Activated CD4-positive, alpha-beta T cell treated with anti-CD3 and anti-CD28 coated beads for 48 hours (primary cell): Measurements from ENCODE around the gene BBLN.
A peak's percentile ranks its signal among the peaks of the same experiment; 100 is the strongest.

Source experiments
- DNase-seq: peaks from one replicate; pipeline ENCODE4 v3.0.0-alpha.2; 2020

The BBLN gene

GRCh38 chr9:128192601-128193371, 32.7 kb downstream of the BBLN start:
- peak; percentile 69 for DNase-seq

- DNase-seq, result no peak
Observed at GRCh38 chr9:128193469-128194096, 33.5 kb downstream of the BBLN start.

- no peak for DNase-seq
Observed at GRCh38 chr9:128201441-128202369, 41.6 kb downstream of the BBLN start.

GRCh38 chr9:128202648-128203023, 42.6 kb downstream of the BBLN start:
- DNase-seq, result no peak

GRCh38 chr9:128203024-128203706, 43.1 kb downstream of the BBLN start, which contains the start of gene DNM1:
Gene DNM1, plus strand, starts transcription at chr9:128203379. Its CDS starts 92 bp downstream, at chr9:128203471.
- peak; percentile 74 for DNase-seq

GRCh38 chr9:128203707-128204551, 43.9 kb downstream of the BBLN start:
- DNase-seq, result no peak

GRCh38 chr9:128204858-128205257, 44.8 kb downstream of the BBLN start:
- no peak for DNase-seq

GRCh38 chr9:128205296-128205944, 45.4 kb downstream of the BBLN start:
- DNase-seq, result no peak

GRCh38 chr9:128206484-128206883, 46.4 kb downstream of the BBLN start:
- no peak for DNase-seq

GRCh38 chr9:128206916-128207910, 47.1 kb downstream of the BBLN start:
- DNase-seq, result no peak

- DNase-seq, result no peak
Observed at GRCh38 chr9:128208386-128208785, 48.3 kb downstream of the BBLN start.

GRCh38 chr9:128208946-128209669, 49.0 kb downstream of the BBLN start:
- DNase-seq, result no peak

GRCh38 chr9:128211186-128211980, 51.3 kb downstream of the BBLN start:
- DNase-seq, result no peak

GRCh38 chr9:128211981-128212281, 51.9 kb downstream of the BBLN start:
- DNase-seq, result no peak
